Measurements from ENCODE around the gene RAET1E.
"Not testable (repeated sequence)": the region's sequence is repeated elsewhere in the genome, so short reads cannot be mapped to it uniquely, and the experiment has no call there.

RAET1E gene, protein sequence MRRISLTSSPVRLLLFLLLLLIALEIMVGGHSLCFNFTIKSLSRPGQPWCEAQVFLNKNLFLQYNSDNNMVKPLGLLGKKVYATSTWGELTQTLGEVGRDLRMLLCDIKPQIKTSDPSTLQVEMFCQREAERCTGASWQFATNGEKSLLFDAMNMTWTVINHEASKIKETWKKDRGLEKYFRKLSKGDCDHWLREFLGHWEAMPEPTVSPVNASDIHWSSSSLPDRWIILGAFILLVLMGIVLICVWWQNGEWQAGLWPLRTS

DNA sequence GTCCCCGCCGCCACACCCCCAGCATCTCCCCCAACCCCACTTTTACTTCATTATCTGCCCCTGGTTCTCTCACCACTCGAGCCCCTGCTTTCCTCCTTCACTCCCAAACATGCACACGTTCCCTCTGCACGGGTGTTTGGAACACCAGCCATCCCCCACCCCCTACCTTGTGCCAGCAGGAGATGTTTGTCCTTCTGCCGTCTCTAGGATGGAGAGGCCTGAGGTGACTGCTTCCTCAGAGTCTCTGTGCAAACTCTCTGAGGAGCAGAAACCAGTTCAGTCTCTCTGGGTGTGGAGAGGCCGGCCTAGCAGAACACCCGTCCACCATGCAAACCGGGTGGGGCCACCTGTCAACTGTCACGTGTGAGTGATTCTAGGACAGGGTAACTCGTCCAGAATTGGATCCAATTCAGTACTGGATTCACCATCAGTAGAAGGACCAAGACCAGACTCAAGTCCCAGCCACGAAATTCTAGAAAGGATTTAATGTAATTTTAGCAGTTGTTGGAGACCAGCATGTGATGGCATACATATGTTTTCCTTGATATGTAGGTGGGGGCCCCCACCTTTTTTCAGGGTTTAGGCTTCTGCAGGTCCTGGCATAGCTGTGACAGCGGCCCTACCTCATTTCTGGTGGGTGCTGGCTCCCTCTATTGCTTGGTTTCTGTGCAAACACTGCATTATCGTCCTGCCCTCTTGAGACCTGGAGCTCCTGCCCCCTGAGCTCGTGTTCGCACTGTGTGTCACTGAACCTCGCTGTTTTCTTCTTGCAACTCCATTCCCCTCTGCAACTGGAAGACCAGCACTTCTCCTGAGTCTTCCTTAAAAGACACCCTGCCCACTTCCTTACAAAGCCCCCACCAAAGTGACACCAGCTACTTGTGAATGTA, at the start of gene RAET1E:
RAET1E (minus strand) TSS at position 259 of the 890 bp plus-strand sequence. CDS start 7,212 bp downstream, outside the sequence.
- DNase-seq (ENCODE audit: low read depth in 2 of 2): no peak

DNA sequence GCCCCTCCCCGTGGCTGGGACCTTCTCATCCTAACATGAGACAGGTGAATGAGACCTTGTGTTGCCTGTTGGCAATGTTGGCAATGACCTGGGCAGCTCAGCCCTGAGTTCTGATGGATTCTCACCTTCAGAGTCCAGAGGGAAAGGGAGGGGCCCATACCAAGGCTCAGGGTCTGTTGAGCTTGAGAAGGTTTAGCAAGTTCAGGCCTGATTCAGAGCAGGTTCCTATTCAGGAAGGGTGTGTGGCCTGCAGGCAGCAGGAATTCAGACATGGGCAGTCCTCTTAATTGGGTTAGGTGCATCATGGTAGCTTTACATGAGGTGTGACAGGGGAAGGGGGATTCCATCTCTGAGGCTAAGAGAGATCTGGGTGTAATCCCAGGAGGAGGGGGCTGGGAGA, 49.6 kb upstream of the RAET1E start:
- not testable (repeated sequence) for DNase-seq (ENCODE audit: low read depth in 2 of 2)

DNA sequence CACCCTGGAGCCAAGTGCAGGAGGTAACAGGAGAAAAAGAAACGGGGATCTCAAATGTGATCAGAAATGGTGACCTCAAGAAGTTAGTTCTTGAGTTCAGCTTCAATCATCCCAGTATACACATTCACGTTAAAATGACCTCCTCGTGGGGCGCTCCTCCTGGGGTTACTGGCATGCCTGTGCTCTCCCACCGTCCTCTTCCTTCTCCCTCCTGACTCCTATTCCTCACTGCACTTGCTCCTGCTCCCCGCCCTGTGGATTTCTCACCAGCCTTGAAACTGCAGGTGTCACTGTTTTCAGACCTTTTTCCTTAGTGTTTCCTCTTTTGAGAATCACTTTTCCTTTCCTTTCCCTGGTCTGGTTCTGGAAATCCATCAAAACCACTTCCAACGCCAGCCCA, 48.7 kb upstream of the RAET1E start:
- not testable (repeated sequence) for DNase-seq (ENCODE audit: low read depth in 2 of 2)

DNA sequence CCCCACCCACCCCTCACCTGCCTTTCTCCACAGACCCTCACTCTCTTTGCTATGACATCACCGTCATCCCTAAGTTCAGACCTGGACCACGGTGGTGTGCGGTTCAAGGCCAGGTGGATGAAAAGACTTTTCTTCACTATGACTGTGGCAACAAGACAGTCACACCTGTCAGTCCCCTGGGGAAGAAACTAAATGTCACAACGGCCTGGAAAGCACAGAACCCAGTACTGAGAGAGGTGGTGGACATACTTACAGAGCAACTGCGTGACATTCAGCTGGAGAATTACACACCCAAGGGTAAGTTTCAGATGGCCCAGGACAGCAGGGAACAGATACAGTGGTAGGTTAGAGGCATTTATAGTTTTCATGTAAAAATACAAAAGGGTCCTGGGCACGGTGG, 47.4 kb upstream of the RAET1E start:
- DNase-seq (ENCODE audit: low read depth in 2 of 2): not testable (repeated sequence)

DNA sequence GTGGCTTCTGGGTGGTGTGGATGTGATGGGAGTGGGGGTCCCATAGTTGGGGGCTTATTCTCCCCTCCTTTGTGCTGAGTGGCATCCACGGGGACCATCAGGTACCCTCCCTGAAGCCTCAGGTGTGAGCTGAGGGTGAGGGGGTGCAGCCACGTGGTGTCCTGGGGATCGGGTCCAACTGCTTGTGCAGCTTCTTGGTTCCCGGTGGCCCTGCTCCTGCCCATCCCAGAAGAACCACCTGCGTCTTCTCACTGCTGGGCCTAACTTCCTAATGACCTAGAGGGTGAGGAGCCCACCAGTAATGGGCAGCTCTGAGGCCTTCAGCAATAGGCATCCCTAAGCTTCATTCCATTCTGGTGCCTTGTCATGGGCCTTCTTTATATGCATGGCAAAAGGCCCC, 45.4 kb upstream of the RAET1E start:
- DNase-seq (ENCODE audit: low read depth in 2 of 2): not testable (repeated sequence)

DNA sequence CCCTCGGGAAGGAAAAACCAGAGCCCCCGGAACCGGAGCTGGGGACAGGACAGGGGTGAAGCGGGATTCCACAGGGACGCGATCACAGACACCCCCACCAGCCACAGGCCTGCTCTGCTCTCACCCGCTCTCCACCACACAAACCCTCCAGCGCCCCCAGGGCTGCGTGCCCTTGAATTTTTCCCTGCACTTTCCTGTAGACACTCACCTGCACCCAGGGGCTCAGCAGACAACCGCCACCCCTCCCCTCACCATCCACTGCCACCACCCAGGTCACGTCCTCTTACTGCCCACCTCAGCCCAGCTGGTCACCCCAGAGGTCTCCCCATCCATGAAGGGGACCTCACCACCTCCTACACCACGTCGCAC, 44.5 kb upstream of the RAET1E start:
- DNase-seq (ENCODE audit: low read depth in 2 of 2): no peak

DNA sequence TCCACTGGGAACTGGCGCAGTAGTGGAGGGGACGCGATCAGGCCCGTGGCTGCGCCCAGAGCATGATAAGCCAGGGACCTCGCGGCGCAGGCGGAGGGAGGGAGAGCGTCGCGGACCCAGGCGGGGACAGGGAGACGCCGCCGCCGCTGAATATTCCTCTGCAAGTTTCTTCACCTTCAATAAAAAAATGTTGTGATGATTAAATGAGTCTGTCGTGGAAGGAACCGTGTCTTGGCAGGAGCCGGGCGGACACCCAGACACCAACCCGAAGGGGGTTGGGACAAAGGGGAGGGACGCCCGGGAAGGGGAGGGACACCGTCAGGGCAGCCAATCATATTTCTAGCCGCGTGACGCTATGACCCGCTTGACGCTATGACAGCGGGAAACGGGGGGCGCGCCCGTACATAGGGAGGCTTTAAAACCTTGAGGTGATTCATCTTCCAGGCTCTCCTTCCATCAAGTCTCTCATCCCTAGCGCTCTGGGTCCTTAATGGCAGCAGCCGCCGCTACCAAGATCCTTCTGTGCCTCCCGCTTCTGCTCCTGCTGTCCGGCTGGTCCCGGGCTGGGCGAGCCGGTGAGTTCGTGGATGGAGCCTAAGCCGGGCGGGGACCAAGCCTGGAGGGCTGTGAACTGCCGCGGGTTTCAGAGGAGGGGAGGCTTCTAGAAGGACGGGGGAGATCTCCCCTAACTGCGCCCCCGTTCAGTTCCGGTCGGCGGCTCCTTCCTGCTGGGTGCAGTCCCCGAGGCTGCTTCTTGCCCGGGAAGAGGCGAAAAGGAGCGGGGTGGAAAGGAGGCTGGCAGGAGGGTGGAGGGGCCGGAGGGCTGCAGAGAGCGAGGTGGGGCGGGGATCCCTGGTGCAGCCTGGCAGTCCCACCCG, 43.9 kb upstream of the RAET1E start, which contains the start of gene ULBP2:
ULBP2 (plus strand) TSS at position 432 of the 878 bp plus-strand sequence; CDS start at position 491, 59 bp downstream.
- peak; percentile 76 to 82 for DNase-seq (ENCODE audit: low read depth in 2 of 2)

DNA sequence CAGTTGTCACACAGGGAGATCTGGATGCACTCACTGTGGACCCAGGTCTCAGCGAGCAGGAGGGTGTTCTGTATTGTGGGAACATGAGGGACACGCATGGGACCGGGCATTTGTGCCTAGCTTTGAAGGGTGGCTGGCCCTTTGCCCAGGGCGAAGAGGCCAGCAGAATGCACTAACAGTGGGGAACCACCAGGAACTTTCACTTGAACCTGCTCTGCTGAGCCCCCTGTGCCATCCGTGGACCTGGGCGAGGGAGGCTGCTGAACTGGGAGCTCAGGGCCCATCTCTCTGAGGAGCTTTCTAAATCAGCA, 42.7 kb upstream of the RAET1E start:
- no peak for DNase-seq (ENCODE audit: low read depth in 2 of 2)

DNA sequence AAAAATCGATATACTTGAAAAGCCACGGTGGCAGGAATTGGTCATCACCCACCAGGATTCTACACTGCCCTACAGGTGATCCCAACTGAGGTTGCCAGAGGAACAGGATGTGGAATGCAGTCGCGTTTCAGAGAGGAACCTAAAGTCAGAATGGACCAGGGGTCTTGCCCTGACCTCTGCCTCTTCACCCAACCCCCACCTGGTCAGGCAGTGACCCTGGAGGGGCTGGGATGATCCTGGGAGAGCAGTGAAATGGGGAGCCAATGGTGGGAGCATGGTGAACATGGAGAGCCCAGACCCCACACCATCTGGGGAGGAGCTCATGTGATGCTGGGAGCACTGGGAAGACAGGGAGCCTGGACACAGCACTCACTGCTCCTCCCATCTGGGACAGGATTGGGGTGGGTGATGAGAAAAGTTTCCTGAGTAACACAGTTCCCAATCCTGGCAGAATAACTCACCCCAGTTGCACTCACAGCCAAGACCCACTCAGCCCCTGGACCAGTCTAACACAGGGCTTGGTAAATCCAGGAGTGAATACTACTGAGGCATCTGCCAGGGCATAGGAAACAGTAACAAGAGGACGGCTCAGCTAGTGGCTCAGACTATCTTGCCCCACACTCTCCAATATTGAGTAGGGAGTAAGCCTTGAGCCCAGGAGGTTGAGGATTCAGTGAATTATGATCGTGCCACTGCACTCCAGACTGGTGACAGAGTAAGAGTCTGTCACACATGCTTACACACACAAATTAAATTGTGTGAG, 42.2 kb upstream of the RAET1E start:
- no peak for DNase-seq (ENCODE audit: low read depth in 2 of 2)

DNA sequence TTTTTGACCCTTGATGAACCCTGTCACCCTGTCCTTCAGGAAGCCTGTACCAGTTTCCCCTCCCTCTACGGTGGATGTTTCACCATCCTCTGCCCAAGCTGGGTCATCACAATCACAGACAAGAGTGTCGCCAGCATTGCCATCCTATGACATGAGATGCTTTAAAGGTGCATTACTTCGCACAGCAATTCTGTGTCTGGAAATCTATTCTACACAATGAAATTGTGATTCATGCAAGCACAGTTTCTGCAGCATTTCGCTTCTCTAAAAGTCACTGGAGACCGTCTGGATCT, 41.4 kb upstream of the RAET1E start:
- no peak for DNase-seq (ENCODE audit: low read depth in 2 of 2)

DNA sequence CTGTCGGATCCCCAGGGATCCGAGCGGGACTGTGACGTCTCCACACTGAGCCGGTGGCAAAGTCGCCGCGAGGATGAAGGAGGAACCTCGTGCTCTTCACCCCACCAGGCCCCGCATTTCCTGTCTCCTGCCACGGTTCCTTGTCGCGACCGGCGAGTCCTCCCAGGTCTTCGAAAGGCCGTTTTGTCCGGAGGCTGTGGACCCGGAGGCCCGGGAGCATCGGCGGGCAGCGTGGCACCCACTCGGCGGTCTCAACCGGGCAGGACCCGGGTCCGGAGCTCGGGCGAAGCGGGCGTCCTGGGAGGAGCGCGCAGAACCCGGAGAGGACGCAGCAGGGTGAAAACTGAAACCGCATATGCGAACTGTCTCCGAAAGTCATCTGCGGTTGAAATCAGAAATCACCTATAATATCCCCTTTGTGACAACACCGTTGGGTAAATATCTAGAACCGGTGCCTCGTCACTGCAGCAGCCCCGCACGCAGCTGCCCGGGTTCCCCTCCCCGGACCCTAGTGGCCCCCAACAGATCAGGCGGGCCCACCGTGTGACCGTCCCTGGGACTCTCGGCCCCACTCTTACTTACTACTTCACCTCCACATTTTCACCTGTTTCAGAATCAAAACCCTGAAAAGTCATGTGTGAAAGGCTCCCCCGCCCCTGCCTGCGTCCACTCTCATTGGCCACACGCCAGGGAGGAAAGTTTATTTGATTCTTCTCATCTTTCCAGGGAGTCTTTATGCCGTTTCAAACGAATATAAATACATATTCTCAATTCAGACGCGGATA, 40.9 kb upstream of the RAET1E start:
- no peak for DNase-seq (ENCODE audit: low read depth in 2 of 2)

DNA sequence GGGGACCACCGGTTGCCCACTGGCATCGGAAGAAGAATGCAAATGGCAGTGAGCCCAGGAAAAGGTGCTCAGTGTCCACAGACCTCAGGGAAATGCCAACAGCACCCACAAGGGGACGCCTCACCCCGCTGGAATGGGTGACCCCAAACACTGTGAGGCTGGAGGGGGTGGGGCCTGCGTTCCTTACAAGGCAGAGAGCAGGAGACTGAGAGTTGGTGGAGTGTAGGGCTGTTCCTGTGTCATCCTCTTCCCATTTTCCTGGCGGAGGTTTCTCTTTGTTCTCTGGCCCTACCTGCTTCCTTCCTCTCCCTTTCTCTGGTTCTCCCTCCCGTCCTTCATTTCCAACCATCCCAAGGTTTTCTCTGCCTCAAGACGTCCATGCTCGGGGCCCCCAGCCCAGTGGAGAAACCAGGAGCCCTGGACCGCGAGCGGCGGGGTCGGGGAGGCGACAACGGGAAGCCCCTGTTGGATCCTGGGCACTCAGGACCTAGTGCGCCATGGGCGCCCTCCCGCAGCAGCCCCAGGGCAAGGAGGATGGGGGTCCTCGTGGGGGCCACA, 40.2 kb upstream of the RAET1E start:
- not testable (repeated sequence) for DNase-seq (ENCODE audit: low read depth in 2 of 2)

DNA sequence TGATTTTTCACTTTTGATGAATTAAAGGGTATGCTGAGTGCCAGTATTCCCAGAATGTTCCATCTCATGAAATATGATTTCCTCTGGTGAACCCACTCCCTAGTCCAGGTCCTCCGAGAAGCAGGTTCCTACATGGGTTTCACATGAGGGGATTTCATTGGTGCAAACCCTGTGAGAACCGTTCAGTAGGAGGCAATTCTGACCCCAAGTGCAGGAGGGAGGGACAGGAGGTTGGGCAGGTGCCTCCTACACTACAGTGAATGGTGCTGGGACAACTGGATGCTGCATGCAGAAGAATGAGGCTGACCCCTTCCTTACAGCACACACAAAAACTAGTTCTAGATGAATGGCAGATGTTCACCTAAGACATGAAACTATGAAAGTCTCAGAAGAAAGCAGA, 38.8 kb upstream of the RAET1E start:
- no peak for DNase-seq (ENCODE audit: low read depth in 2 of 2)

DNA sequence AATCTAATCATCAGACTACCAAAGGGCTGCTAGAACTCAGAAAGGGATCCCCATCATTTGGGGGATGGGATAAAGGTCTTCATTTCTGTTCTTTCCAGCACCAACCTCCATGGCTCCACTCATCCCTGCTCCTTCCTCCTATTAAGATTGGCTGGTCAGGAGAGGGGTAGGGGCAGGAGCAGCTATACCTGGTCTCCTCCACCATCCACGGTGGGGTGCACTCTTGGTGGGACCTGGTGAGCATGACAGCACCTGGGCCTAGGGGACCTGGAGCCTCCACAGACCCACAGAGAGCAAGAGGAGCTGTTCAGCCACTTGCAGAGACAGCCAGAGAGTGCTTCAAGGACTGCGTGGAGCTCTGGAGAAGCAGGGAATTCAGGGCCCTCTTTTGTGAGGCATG, 37.8 kb upstream of the RAET1E start:
- no peak for DNase-seq (ENCODE audit: low read depth in 2 of 2)

DNA sequence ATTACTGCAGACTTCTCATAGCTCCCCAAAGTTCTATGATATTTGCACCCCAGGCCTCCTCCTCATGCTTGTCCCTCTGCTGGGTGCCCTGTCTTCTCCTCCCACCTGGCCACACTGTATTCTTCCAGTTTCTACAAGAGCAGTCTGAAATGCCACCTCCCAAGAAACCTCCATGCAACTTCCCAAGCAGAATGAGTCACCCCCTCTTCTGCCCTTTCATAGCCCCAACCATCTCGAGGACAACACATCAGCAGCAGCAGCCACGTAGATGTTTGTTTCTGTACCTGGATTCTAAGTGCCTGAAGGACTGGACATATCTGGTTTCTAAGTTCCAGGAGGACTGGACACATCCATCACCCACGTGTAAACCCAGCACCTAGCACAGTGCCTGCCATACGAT, 37.3 kb upstream of the RAET1E start:
- no peak for DNase-seq (ENCODE audit: low read depth in 2 of 2)

DNA sequence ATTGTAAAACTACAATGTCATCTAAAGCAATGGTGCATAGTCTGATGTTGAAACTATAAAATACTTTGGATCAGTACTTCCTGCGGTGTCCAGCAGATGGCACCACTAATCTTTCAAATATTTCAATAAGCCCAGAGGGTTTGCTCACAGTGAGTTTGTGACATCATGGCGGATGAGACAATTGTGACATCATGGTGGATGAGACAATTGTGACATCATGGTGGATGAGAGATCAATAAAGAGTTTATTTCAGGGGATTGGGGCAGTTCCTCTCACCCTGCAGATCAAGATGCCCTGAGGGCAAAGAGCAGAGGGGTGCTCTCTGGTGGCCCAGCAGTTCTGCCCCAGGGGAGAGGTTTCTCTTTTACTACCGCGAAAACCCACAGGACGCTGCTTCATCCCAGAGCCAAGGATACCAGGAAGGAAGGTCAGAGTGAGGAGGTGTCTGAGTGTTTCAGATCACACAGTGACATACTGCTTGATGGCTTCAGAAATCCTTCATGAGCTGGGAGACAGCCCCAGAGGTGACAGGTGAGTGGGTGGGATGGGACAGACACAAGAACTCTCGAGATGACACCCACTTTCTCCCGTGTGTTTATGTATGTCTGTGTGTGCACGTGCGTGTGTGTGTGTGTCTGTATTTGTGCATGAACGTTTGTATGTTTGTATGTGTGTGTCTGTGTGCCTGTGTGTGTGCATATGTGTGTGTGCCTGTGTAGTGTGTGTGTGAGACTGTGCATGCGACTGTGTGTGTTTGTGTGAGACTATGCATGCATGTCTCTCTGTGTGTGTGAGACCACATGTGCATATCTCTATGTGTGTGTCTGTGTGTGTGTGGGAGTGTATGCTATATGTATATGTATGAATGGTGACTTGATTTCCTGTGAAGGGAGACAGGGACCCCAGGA, 36.6 kb upstream of the RAET1E start:
- peak; percentile 33 to 61 for DNase-seq (ENCODE audit: low read depth in 2 of 2)

DNA sequence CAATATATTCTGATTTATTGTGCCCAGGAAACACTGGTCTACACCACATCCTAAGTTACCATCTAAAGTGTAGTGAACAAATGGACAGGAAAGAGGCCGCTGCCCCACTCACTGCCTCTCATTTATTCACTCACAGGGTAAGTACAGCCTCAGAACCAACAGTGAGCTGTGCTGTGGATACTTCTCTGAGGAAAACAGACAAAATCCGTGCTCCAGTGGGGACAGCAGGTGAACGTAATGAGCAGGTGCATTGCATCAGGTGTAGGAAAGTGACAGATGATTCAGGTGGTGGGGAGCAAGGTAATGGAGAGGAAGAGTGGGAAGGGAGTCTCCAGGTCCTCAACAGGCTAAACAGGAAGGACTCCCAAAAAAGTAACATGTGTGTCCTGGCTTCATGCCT, 35.5 kb upstream of the RAET1E start:
- no peak for DNase-seq (ENCODE audit: low read depth in 2 of 2)

DNA sequence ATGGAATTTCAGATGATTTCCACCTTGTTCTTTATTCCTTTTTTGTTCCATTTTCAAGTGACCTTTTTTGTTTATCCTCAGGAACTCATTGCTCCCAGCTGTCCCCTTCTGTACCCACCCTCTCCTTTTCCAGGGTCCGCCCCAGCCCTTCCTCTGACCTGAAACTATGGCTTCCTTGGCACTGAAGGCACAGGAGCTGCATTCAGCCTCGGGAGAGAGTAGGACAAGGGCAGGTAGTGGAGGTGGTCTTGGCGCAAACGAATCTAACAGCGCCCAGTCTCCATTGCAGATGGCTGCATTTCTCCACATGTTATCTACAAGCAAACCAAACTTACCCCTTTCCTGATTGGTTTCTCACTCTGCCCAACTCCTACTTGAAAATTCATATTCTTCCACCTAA, 35.1 kb upstream of the RAET1E start:
- DNase-seq (ENCODE audit: low read depth in 2 of 2): no peak

DNA sequence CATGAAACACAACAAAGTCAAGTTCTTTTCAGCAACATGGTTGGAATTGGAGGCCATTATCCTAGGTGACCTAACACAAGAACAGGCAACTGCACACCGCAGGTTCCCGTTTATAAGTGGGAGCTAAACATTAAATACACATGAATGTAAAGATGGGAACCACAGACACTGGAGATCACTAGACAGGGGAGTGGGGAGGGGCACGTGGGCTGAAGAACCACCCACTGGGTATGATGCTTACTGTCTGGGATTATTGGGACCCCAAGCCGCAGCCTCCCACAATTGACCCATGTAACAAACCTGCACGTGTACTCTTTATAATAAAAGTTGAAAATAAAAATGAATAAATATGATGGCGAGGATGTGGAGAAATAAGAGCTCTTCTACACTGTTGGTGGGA, 33.6 kb upstream of the RAET1E start:
- DNase-seq (ENCODE audit: low read depth in 2 of 2): no peak

DNA sequence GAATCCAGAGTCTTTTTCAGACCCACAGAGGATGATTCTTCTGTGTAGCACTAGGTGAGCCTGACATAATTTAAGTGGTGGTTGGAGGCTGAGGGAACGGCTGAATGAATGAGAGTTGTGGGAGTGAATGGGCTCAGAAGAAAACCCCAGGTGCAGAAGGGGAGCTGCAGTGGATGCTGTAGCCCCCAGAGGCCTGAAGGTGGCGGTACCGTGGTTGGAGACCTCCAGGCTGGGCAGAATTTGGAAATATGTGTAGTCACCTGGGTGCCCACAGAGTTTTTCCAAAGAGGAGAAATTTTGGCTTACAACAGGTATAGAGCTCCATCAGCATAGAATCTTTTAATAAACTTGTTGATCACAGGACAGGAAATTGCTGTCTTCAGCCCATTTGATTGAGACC, 31.5 kb upstream of the RAET1E start:
- DNase-seq (ENCODE audit: low read depth in 2 of 2): no peak

Measured in stimulated activated CD4-positive, alpha-beta T cell treated with anti-CD3 and anti-CD28 coated beads, Interleukin-12 subunit alpha, Interleukin-12 subunit beta, amount 100 ng/mL, for 24 hours (primary cell).